ENCODE measurements around the gene PRTFDC1. TPM values are rescaled to one million over a fixed set of nuclear protein-coding genes. Genes with fewer than 3 reads are reported as not detected.

The PRTFDC1 gene
- total RNA-seq, 1 experiment from 2014 or later, result not detected

DNA sequence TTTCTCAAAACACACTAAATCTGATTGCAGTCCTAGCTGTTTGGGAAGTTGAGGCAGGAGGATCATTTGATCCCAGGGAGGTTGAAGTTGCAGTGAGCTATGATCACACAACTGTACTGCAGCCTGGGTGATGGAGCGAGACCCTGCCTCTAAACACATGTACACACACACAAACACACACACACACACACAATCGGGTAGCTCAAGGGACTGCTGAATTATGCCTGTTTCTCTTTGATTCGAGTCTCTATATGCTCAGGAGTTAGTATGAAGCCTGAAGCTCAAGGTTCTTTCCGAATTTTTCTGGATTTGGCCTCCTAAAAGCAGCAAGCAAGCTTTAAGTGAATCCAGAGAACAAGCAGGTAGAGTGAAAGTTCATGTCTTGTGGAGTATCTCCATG lies 22.5 kb downstream of the PRTFDC1 start:
- no peaks in the 10 kb centered on the region for H3K9me3 ChIP-seq (ENCODE audit: control insufficient read depth in 1 of 2, insufficient read depth in 1 of 2, low read depth in 1 of 2, low read length in 2 of 2)
- no peaks in the 10 kb centered on the region for H3K36me3 ChIP-seq (ENCODE audit: control insufficient read depth in 1 of 2, insufficient read depth in 2 of 2, low read length in 2 of 2)
- no peaks in the 10 kb centered on the region for H3K27me3 ChIP-seq (ENCODE audit: insufficient read depth, low read length)
- H3K27ac ChIP-seq (ENCODE audit: low read depth, low read length), result no peak overlapping the region
- DNase-seq (ENCODE audit: low read depth, low spot score) (no peak), ATAC-seq (no peak)
- H2AFZ ChIP-seq (ENCODE audit: low read depth, low read length, poor library complexity, severe bottlenecking), result no peak overlapping the region
- no peaks in the 10 kb centered on the region for H4K20me1 ChIP-seq (ENCODE audit: insufficient read depth)
- ChIA-PET RAD21 (ENCODE audit: low non-redundant PET in 1 of 2, low total read pairs in 2 of 2, uncharacterized antibody in 2 of 2, unreplicated experiment in 2 of 2) (no interaction called here), CTCF (no interaction called here), POLR2A (interaction anchor here (1.3 kb wide), 1 partner anchor 15 kb away, joined by 3 read pairs; no protein-coding TSS in a partner anchor)
- H3K4me1 ChIP-seq (ENCODE audit: control insufficient read depth in 1 of 2, insufficient read depth in 2 of 2, low read length in 2 of 2), result no peaks in the 10 kb centered on the region
- intact Hi-C loops (cut with micrococcal nuclease), result no loop called here
- no peak overlapping the region for H3K4me3 ChIP-seq (replicated peaks in 1 of 2; ENCODE audit: low read depth in 1 of 2, low read length in 2 of 2)
- no peaks in the 10 kb centered on the region for H3K79me2 ChIP-seq (ENCODE audit: insufficient read depth, low read length)
- H3K9me2 ChIP-seq (ENCODE audit: insufficient read depth), result no peaks in the 10 kb centered on the region
- no peak overlapping the region for H3K9ac ChIP-seq (ENCODE audit: low read length)
- no TSS peak for BruUV-seq (replicated peaks)
- TF ChIP-seq POLR2A (IDR thresholded peaks at IDR 0.05; ENCODE audit: borderline replicate concordance, extremely low read depth, insufficient read depth, insufficient read length) (no peak), EGR1 (IDR thresholded peaks at IDR 0.05; ENCODE audit: low read depth) (no peak), CEBPB (IDR thresholded peaks at IDR 0.05; ENCODE audit: low read depth) (no peak), TCF7L2 (IDR thresholded peaks at IDR 0.05; ENCODE audit: borderline replicate concordance, extremely low read depth, insufficient read depth, insufficient read length) (no peak), EZH2 (IDR thresholded peaks at IDR 0.05) (no peak), EZH2phosphoT487 (IDR thresholded peaks at IDR 0.05; ENCODE audit: borderline replicate concordance) (no peak)
- no peak overlapping the region for H3K4me2 ChIP-seq (ENCODE audit: low read length)

- Histone ChIP-seq H3K4me3 (replicated peaks in 1 of 2; ENCODE audit: low read depth in 1 of 2, low read length in 2 of 2) (no peak overlapping the region), H3K4me1 (ENCODE audit: control insufficient read depth in 1 of 2, insufficient read depth in 2 of 2, low read length in 2 of 2) (no peaks in the 10 kb centered on the region), H3K9ac (ENCODE audit: low read length) (no peak overlapping the region), H3K4me2 (ENCODE audit: low read length) (no peak overlapping the region), H3K27me3 (ENCODE audit: insufficient read depth, low read length) (no peaks in the 10 kb centered on the region), H3K9me3 (ENCODE audit: control insufficient read depth in 1 of 2, insufficient read depth in 1 of 2, low read depth in 1 of 2, low read length in 2 of 2) (no peaks in the 10 kb centered on the region), H3K36me3 (ENCODE audit: control insufficient read depth in 1 of 2, insufficient read depth in 2 of 2, low read length in 2 of 2) (no peaks in the 10 kb centered on the region), H3K79me2 (ENCODE audit: insufficient read depth, low read length) (no peaks in the 10 kb centered on the region), H2AFZ (ENCODE audit: low read depth, low read length, poor library complexity, severe bottlenecking) (no peak overlapping the region), H3K9me2 (ENCODE audit: insufficient read depth) (no peaks in the 10 kb centered on the region), H4K20me1 (ENCODE audit: insufficient read depth) (no peaks in the 10 kb centered on the region), H3K27ac (ENCODE audit: low read depth, low read length) (no peak overlapping the region)
- ATAC-seq (no peak), DNase-seq (ENCODE audit: low read depth, low spot score) (no peak)
- intact Hi-C loops (cut with micrococcal nuclease), result no loop called here
- ChIA-PET POLR2A (interaction anchor here (1.3 kb wide), 1 partner anchor 16 kb away, joined by 3 read pairs; no protein-coding TSS in a partner anchor), CTCF (no interaction called here), RAD21 (ENCODE audit: low non-redundant PET in 1 of 2, low total read pairs in 2 of 2, uncharacterized antibody in 2 of 2, unreplicated experiment in 2 of 2) (no interaction called here)
- no TSS peak for BruUV-seq (replicated peaks)
- TF ChIP-seq ELF1 (IDR thresholded peaks at IDR 0.05; ENCODE audit: borderline replicate concordance, low read depth), result no peak
- no peak for TF ChIP-seq EZH2 (IDR thresholded peaks at IDR 0.05)
- TF ChIP-seq ATF3 (IDR thresholded peaks at IDR 0.05), result no peak
- no peak for TF ChIP-seq ZNF274 (IDR thresholded peaks at IDR 0.05; ENCODE audit: low read depth, low read length)
- no peak for TF ChIP-seq JUND (IDR thresholded peaks at IDR 0.05)
- no peak for TF ChIP-seq CTCF (IDR thresholded peaks at IDR 0.05 in 2 of 3, conservative IDR thresholded peaks at IDR 0.05 in 1 of 3; ENCODE audit: borderline replicate concordance in 1 of 3, insufficient read depth in 1 of 3, low read depth in 2 of 3, low read length in 2 of 3)
- no peak for TF ChIP-seq REST (IDR thresholded peaks at IDR 0.05; ENCODE audit: low read depth)
- TF ChIP-seq, protein P1, sequence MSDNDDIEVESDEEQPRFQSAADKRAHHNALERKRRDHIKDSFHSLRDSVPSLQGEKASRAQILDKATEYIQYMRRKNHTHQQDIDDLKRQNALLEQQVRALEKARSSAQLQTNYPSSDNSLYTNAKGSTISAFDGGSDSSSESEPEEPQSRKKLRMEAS (IDR thresholded peaks at IDR 0.05), result no peak
- no peak for TF ChIP-seq EGR1 (IDR thresholded peaks at IDR 0.05; ENCODE audit: low read depth)
- TF ChIP-seq SRF (IDR thresholded peaks at IDR 0.05; ENCODE audit: low read depth), result no peak
- TF ChIP-seq CEBPB (IDR thresholded peaks at IDR 0.05; ENCODE audit: low read depth), result no peak
- TF ChIP-seq TCF7L2 (IDR thresholded peaks at IDR 0.05; ENCODE audit: borderline replicate concordance, extremely low read depth, insufficient read depth, insufficient read length), result no peak
- TF ChIP-seq CBX3 (IDR thresholded peaks at IDR 0.05; ENCODE audit: low read depth), result no peak
These were observed 23.3 kb downstream of the PRTFDC1 start for GRCh38 chr10:24929056-24929544.

Data from HCT116 (cell line).